Endothelial cell (in vitro differentiated cells): Measurements from ENCODE around the gene FBXL19. TPM values are rescaled to one million over a fixed set of nuclear protein-coding genes. Genes with fewer than 3 reads are reported as not detected.

Source experiments
- DNase-seq: peaks from one replicate; pipeline ENCODE4 v3.0.0; 2021; ENCODE audit warnings: low spot score
- H3K27ac Mint-ChIP-seq: one replicate; pipeline ENCODE4 v1.8.0; 2021; ENCODE audit warnings: mixed read lengths, inconsistent platforms; ENCODE audit not compliant: unreplicated experiment
- H3K27me3 Mint-ChIP-seq: one replicate; pipeline ENCODE4 v1.8.0; 2021; ENCODE audit warnings: mild to moderate bottlenecking, moderate library complexity, mixed read lengths, inconsistent platforms; ENCODE audit not compliant: unreplicated experiment
- H3K36me3 Mint-ChIP-seq: one replicate; pipeline ENCODE4 v1.8.0; 2021; ENCODE audit warnings: mild to moderate bottlenecking, low read depth, mixed read lengths, inconsistent platforms; ENCODE audit not compliant: unreplicated experiment
- H3K4me1 Mint-ChIP-seq: one replicate; pipeline ENCODE4 v1.8.0; 2021; ENCODE audit warnings: mild to moderate bottlenecking, mixed read lengths, inconsistent platforms; ENCODE audit not compliant: unreplicated experiment
- H3K4me3 Mint-ChIP-seq: one replicate; pipeline ENCODE4 v1.8.0; 2021; ENCODE audit warnings: mild to moderate bottlenecking, mixed read lengths, inconsistent platforms; ENCODE audit not compliant: unreplicated experiment
- H3K9me3 Mint-ChIP-seq: one replicate; pipeline ENCODE4 v1.8.0; 2021; ENCODE audit warnings: mixed read lengths, inconsistent platforms; ENCODE audit not compliant: unreplicated experiment
- CTCF ChIP-seq: fragments of 200-600 bp; sonication (generic); IDR thresholded peaks from one replicate; pipeline ENCODE4 v1.5.0; 2021; ENCODE audit warnings: antibody characterized with exemption; ENCODE audit not compliant: unreplicated experiment
- total RNA-seq: library from RNA; stranded (reverse); fragmentation: NEBNext Ultra II Directional; extraction: Animal tissue kit (Norgen Biotek cat#: 25700); gene quantifications from one replicate; pipeline ENCODE4 v1.2.1, GENCODE V29; 2021; ENCODE audit not compliant: unreplicated experiment

The FBXL19 gene
- total RNA-seq, 1 donor from 2014 or later: 117 TPM

GRCh38 chr16:30958175-30959079 is 35.1 kb downstream of the FBXL19 start:
- Mint-ChIP-seq H3K27ac (peak overlapping the region; percentile 90), H3K4me3 (peak overlapping the region; percentile 94), H3K36me3 (peaks cover 44% of the 10 kb centered on the region), H3K27me3 (peaks cover 30% of the 10 kb centered on the region), H3K4me1 (peaks cover 13% of the 10 kb centered on the region), H3K9me3 (no peaks in the 10 kb centered on the region)
- TF ChIP-seq CTCF: no peak
- peak; percentile 66 for DNase-seq

- peaks cover 23% of the 10 kb centered on the region for H3K27me3 Mint-ChIP-seq
- no peak for DNase-seq
- H3K4me1 Mint-ChIP-seq: peaks cover 13% of the 10 kb centered on the region
- H3K36me3 Mint-ChIP-seq: peaks cover 49% of the 10 kb centered on the region
- peak overlapping the region; percentile 37 for H3K4me3 Mint-ChIP-seq
- H3K27ac Mint-ChIP-seq: no peak overlapping the region
- H3K9me3 Mint-ChIP-seq: no peaks in the 10 kb centered on the region
- no peak for TF ChIP-seq CTCF
These were observed 38.0 kb downstream of the FBXL19 start for GRCh38 chr16:30961384-30961783.

GRCh38 chr16:30963925-30964511 is 40.6 kb downstream of the FBXL19 start:
- Mint-ChIP-seq H3K27me3 (peaks cover 19% of the 10 kb centered on the region), H3K36me3 (peaks cover 62% of the 10 kb centered on the region), H3K9me3 (no peaks in the 10 kb centered on the region), H3K4me1 (peaks cover 7% of the 10 kb centered on the region), H3K27ac (no peak overlapping the region), H3K4me3 (no peak overlapping the region)
- no peak for DNase-seq
- no peak for TF ChIP-seq CTCF

- Mint-ChIP-seq H3K4me1 (peaks cover under 1% of the 10 kb centered on the region), H3K36me3 (peaks cover 62% of the 10 kb centered on the region), H3K4me3 (peak overlapping the region; percentile 68), H3K9me3 (no peaks in the 10 kb centered on the region), H3K27me3 (peaks cover 17% of the 10 kb centered on the region), H3K27ac (no peak overlapping the region)
- TF ChIP-seq CTCF: no peak
- DNase-seq: no peak
These were observed 41.3 kb downstream of the FBXL19 start for GRCh38 chr16:30964574-30965226.

- Mint-ChIP-seq H3K4me3 (no peak overlapping the region), H3K9me3 (no peaks in the 10 kb centered on the region), H3K4me1 (no peaks in the 10 kb centered on the region), H3K27me3 (peaks cover 12% of the 10 kb centered on the region), H3K36me3 (peaks cover 57% of the 10 kb centered on the region), H3K27ac (no peak overlapping the region)
- TF ChIP-seq CTCF: no peak
- DNase-seq: no peak
These were observed 42.1 kb downstream of the FBXL19 start for GRCh38 chr16:30965436-30965835.
